IPS DF 4.7 (cell line): Measurements from ENCODE around the gene TSSK6.
"Not testable (repeated sequence)": the region's sequence is repeated elsewhere in the genome, so short reads cannot be mapped to it uniquely, and the experiment has no call there.

Source experiments
- DNase-seq: peaks from one replicate; pipeline ENCODE4 v3.0.0-alpha.2; 2013; ENCODE audit warnings: low spot score; ENCODE audit errors: extremely low read depth

Gene TSSK6

DNA sequence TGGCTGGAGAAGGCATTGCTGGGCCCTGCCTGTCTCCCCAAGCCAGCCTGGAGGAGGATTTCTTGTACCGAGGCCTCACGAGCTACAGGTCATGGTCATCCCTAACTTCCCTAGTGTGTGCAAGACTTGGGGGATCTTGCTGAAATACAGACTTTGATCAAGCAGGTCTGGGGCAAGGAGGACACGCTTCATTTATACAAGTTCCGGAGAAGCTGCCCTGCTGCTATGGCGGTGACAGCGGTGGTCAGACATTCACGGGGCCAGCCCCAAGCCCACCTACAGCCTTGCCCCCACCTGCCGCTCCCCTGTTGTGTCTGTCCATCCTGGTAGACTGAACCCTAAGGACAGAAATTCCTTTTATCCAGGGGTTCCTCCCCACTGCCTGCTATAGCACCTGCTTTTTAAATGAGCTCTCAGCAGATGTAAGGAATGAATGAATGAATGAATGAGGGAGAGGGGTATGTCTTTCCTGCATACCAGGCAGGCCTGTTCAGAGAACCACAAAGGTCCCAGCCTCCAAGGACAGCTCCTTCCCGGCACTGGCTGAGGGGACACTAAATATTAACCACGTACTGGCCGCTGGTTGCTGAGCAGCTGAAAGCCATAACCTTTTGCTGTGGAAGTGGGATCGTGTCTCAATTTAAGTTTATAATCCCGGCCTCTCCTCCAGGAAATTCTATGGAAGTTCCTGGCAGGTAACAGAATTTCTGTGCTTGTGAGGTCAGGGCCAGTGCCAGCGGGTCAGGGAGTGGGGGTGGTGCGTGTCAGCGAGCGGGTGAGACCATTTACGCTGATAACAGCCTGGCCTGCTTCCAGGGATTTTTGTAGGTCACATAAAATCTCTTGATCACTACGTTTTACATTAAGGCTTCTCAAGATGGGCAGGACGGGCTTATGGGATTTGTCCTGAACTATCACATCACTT lies 27.1 kb downstream of the TSSK6 start:
- no peak for DNase-seq

DNA sequence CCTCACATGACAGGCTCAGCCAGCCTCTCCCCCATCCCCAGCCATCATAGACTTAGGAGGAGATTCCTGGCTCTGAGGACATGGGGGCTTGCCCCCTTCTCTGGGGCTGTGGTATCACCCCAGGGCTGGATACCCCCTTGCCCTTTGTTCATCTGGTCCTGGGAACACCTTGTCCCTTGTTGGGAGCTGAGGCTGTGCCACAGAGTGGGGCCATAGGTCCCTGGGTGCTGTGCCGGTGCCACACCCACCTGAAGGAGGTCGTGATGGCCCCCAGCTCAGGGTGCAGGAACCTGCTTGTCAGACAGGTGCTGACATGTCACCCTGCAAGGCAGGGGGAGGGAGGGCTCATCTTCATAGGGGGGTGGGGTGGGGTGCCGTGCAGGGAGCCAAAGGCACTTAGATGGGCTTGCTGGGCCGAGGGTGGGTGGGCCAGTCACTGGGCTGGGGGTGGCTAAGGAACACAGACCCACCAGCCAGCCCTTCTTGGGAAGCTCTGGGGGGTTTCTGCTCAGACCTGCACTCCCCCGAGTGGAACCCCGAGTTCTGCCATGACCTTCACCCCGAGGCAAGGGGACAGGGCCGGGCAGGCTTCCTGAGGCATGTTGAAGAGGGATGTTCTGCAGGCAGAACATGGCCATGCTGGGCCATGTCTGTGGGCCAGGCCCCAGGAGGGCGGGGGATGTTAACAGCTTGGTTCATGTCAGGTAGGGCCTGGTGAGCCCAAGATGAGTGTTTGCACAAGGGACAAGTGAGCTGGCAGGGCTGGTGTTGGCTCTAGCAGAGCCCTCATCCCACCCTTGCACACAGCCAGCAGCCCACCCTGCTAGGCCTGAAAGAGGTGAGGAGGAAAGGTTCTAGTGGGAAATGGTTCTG lies 28.0 kb downstream of the TSSK6 start:
- no peak for DNase-seq

DNA sequence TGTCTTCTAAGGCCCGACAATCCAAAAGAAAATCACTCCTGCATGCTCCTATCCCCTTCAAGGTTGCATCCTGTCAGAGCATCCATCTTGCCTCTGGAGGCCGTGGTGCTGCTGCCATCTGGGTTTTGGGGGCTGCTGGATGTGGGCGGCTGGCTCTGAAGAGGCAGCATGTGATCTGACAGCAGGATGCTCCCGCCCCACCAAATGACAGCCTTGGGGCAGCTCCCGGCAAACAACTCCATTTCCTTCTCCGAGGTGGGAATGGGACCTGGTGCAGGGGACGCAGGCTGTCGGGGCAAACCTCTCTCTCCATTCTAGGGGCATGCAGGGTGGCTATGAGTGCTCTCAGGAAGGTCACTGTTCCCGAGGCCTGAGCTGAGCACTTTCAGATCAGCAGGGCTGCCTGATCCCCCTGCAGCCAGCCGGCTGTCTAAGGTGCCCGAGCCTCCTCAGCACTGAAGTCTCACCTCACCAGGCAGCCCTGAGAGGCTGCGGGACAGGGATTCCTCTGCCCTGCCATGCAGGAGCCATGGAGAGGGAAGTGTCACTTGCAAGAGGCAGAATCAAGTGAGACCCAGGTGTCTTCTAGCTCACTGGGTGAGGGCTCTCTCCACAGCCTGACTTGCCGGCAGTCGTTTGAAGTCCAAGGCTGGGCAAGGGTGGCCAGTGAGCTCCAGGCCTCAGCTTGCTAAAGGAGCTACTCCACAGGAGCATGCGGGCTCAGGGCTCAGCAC lies 28.8 kb downstream of the TSSK6 start:
- DNase-seq: no peak

DNA sequence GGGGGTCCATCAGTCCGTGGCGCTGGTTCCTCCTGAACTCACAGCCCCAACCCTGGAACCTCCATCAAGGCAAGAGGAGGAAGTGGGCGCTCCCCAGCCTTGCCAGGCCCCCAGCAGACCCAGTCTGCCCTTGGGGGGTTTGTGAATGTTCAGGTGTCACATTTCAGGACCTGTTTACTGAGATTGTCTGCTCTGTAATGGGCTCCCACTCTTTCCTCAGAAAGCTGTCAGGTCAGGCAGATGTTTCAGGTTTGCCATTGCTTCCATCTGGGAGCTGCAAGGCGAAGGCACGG lies 29.4 kb downstream of the TSSK6 start:
- no peak for DNase-seq

DNA sequence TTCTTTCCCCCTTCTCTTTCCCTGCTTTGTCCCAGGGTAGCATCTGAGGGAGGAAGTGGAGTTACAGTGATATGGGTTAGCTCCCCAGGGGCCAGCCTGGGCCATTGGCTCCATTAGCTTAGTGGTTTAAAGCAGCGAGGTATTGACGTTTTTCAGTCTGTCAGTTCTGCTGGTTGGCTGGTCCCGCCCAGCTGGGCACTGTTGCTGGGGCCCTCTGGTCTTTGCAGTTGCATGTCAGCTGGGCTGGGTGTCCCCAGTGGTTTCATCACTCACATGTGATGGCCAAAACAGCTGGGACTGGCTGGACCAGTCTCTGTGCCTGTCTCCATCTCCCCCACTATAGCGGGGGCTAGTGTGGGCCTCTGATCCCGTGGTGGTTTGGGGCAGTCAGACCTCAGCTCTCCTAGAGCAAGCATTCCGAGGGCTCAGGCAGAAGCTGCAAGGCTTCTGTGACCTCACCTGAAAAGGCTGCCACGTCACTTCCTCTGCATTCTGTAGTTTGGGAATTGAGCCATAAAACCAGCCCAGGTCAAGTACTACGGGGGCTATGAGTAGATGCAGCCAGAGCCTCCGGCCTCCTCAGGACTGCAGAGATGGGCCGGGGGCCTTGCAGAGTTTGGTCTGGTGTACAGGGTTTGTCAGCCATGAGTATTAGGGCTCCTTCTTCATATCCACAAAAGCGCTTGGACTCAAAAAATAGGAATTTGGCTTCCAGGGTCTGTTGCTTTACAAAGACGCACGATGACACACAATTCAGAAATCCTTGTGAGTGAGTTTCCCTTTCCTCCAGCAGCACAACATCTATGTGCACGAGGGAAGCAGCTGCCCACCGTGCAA lies 30.0 kb downstream of the TSSK6 start:
- DNase-seq: no peak

DNA sequence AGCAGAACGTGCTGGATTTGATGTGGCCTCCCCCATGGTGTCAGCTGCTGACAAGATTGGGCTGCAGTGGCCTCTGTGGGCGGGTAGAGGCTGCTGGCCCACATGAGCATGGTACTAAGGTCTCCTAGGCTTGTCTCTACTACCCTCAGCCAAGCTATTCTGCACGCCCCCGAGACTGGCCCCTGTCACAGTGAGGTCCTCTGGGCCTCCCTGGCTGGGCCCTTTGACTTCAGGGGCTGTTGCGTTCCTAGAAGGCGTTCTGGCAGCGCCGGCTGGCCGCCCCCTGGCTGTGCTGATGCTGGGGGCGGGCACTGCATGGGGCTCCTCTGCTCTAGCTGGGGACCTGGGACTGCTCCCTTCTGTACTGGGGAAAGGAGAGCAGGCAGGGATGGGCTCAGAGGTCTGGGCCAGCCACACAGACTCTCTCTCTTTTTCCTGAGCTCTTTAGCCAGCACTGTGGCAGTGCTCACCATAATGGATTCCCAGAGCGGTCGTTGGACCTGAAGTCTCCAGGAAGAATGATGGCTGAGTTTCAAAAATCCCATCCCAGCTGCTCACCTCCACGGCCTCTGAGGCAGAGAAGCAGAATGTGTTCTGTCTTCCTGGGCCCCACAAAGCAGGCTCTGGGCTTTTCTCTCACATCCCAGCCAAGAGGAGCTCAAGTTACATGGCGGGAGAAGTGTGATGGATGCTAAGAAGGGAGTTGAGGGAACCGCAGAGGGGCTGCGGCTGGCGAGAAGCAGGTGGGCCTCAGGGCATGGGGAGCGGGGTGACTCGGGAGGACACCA lies 32.3 kb downstream of the TSSK6 start:
- DNase-seq: no peak

DNA sequence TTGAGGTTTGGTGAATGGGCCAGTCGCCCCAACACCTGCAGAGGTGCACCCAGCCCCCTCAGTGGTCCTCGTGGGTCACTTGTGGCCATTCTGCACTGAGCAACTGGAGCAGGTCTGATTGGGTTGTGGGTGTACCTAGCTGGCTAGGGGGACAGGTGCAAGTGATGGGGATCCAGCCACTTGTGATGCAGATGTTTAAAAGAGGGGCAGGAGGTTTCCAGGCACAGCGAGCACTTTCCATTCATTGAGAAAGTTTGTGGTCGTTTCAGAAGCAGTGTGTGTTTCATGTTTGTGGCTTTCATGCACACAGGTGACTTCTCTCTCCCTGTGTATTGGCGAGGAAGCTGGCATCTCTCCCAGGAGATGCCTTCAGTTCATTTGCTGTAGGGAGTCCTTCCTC lies 34.7 kb downstream of the TSSK6 start:
- no peak for DNase-seq

DNA sequence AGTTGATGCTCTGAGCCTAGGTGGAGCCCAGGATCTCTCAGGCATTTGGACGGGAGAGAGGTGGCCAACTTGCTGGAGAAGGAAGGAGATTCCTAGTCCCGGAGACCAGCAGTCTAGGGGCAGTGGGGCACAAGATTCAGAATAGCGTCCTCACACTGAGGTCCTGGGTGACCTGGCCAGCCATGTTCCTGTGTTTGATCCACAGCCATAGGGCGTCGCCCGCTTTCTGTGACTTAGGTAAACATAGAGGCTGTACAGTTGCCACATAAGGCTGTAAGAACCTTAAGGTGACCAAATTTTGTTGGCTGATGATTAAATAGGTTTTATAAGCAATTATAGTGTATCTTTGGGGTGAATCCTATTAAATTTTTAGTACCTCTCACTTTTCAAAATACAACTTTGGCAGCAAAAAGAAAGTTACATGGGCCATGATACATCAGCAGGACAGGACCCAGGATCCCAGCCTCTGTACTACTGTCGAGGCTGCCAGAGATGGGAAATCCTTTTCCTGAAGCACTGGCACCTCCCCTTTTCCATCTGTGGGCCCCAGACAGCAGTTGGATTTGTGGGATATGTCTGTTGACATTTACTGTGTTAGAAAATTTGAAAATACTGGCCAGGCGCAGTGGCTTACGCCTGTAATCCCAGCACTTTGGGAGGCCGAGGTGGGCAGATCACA lies 37.5 kb downstream of the TSSK6 start:
- DNase-seq: no peak

DNA sequence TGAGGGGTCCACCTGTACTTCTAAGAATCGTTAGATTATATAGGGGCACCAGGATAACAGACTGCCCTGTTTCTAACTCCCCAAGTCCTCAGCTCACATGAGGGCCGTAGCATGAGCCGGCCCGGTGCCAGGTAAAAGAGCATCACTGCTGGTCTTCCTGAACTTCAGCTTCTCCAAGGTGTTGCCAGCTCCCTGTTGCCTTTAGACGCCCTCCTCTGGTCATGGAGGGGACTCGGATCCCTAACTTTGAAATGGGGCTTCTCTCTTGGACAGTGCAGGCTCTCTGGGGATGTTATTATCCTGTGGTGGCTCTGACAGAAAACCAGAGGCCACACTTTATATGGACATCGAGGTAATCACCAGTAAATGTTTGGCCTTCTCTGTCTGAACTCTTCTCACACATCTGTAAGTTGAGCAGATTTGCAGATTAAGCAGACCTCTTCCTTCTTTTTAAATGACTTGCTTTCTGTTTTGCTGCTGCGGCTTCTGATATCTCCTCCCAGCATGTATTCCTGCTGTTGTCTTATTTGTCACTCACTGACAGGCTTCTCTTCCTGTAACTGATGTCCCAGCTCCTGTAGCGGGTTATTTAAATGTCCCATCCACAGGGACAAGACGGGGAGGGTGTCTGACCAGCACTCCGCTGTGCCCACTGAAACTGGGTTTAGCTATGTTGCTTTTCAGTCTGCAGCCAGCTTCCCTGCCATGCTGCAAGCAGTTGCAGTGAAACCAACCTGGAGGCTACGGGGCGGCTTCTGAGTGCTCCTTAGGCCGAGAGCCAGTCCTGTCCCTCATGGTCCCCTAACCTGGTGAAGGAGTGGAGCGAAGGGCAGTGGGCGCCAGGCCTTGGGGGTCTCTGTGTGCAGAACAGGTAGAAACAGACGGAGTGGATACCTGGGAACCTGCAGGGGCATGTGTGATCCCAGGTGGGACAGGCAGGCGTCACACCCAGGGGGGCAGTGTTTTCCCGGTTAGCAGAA lies 39.2 kb downstream of the TSSK6 start:
- DNase-seq: no peak

DNA sequence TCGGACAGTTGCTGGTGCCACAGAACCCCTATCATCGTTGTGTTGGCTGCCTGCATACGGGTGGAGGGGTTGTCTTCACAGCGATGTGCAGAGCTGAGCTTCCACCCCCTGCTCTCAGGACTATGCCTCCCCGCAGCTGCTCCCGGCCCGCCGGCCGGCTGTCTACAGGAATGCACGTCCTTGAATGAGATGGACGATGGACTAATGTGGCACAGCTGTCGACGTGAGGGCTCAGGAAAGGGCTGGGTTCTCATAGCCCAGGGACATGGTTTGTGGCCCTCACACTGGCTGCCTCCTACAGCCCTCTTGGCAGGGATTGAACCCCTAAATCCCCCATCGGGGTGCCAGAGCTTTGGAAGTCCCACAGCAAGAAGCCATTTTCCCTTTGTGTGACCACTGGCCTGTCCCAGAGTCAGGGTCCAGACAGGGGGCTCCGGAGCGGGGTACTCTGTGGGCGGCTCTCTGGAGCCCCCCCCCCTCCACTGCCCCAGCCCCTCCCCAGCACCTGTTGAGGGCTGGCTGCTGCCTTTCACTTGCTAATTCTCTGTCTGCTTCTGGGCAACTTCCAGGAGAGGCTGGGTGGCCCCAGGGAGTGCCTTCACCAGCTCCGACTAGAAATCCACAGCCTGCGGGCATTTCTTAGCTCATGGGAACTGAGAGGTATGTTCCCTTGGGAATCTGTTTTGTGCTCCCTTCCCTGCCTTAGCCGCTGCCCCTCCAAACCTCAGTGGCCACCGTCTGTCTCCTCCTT lies 40.2 kb downstream of the TSSK6 start:
- no peak for DNase-seq

DNA sequence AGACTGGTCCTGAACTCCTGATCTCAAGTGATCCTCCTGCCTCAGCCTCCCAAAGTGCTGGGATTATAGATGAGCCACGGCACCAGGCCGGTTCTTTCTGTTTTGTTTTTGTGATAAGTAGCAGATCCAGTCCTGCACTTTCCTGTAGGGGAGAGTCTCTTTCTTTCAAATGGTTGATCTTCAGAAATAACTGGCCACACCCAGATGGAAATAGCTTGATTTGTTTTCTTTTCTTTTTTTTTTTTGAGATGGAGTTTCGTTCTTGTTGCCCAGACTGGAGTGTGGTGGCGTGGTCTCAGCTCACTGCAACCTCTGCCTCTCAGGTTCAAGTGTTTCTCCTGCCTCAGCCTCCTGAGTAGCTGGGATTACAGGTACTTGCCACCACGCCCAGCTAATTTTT lies 43.2 kb downstream of the TSSK6 start:
- DNase-seq: not testable (repeated sequence)

DNA sequence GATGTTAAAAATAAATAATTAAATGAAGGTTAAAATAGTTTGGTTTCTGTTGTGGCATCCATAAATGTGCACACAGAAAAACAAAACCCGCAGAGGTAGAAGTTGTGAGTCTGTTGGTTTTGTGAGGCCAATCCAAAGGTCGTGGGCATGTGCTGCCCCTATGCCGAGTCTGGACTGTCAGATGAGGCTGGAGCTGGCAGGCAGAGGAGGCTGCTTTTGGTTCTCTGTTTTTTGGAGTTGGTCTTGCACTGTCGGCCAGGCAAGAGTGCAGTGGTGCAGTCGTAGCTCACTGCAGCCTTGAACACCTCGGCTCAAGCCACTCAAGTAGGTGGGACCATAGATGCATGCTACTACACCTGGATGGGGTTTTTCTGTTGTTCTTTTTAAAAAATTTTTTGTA lies 43.7 kb downstream of the TSSK6 start:
- no peak for DNase-seq

DNA sequence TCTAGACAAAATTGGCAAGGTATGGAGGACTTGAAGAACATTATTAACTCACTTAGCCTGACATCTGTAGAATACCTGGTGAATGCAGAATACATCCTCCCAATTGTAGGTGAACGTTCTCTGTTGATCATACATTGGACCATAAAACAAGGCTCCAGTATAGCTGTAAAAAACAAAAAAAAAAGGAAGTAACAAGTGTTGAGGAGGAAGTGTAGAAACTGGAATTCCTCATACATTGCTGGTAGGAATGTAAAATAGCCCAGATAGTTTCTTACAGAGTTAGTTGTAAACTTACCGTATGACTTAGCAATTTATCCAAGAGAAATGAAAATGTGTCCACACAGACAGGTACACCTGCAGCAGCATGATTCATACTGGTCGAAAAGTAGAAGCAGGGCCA lies 44.8 kb downstream of the TSSK6 start:
- DNase-seq: no peak

DNA sequence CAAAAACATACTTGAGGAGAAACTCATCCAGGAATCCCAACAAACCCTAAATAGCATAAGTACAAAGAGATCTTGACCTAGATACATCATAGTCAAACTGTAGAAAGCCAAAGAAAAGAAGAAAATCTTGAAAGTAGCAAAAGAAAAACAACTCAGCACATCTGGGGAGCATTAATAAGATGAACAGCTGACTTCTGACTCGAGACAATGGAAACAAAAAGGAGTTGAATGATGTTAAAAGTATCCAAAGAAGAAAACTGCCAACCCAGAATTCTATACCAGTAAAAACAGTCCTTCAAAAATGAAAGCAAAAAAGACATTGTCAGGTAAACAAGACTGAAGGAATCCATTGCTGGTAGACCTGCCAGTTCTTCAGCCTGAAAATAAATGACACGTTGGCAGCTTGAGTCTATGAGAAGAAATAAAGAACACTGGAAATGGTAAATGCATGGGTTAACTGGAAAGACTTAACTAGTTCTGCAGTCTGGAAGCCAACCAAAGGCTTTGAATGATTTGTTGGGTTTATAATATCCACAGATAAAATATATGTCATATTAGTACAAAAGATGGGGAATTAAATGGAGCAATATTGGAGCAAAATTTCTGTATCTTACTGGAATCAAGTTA lies 46.8 kb downstream of the TSSK6 start:
- no peak for DNase-seq

DNA sequence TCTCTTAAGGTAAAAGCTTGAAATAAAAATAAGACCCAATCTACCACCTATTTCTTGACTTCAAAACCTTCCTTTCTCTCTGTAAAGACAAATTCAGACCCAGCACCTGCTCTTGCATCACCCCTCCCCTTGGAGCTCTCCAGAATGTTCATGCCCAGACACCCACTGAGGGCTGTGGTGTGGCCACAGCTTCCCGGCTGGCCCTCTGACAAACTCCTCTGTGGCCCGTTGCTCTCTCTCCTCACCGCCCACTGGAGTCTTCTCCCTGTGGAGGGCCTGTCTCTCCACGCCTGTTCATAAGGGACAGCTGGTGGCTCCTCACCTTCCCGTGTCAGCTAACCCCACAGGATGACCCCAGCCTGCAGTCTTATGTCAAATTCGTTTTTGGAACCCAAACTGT lies 49.1 kb downstream of the TSSK6 start:
- DNase-seq: no peak

DNA sequence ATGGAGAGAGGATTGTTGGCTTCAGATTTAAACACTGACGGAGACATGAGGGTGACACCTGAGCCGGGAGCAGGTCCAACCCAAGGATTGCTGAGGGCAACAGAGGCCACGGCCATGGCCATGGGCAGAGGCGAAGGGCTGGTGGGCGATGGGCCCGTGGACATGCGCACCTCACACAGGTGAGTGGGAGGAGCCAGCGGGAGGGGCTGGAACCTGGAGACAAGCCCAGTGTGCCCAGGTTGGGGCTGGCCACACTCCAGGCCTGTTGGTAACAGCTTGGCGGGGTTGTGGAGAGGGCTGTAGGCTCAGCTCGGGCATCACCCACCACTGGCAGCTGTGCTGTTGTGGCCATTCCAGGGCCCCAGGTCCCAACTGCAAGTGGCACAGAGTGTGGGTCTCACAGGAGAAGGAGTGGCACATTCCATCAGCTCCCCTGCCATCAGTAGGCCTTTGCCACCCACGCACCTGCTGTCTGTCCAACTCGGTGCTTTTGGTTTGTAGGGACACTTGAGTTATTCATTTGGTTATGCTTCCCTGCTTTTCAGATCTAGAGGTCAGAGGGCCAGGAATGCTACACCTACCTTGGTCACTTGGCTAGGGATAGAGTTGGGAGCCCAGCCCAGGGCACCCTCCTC lies 49.8 kb downstream of the TSSK6 start:
- DNase-seq: no peak
